ENCODE measurements around the gene CRTAC1. TPM values are rescaled to one million over a fixed set of nuclear protein-coding genes. Genes with fewer than 3 reads are reported as not detected.

Gene CRTAC1
- total and polyA plus RNA-seq, 2 donors, result 0.05 to 0.30 TPM

DNA sequence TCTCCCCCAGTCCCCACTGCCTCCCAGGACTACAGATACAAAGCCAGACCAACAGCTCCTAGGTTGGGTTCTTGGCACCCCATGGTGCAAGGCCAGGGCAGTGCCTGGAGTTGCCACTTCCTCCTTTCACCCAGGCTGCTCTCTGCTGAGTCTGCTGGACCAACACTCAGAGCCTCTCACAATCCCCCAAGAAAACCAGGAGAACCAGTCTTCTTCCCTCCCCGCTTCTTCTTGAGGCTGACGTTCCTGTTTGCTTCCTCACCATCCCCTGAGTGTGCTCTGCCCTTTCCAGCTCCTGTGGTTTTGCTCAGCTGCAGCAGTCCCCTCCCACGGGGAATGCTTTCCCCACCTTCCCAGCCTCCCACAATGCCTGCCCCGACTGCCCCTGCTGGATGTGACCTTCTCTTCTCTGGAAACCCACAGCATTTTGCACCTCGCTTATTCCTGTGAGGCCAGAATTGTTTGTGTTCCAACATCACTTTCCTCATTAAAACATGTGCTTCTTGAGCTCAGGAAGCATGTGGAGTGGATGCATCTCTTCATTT, 90.9 kb downstream of the CRTAC1 start:
- Histone ChIP-seq H3K9me3 (ENCODE audit: control insufficient read depth in 2 of 2, insufficient read depth in 1 of 2, low read length in 1 of 2) (no peaks in the 10 kb centered on the region), H3K27ac (ENCODE audit: low read depth in 1 of 2, low read length in 1 of 2) (no peak overlapping the region), H3K36me3 (ENCODE audit: control insufficient read depth in 2 of 2, insufficient read depth in 2 of 2, low read length in 1 of 2) (no peaks in the 10 kb centered on the region), H3K27me3 (ENCODE audit: control insufficient read depth in 2 of 2, insufficient read depth in 1 of 2, low read length in 1 of 2) (no peaks in the 10 kb centered on the region), H3K4me1 (ENCODE audit: control insufficient read depth in 2 of 2, insufficient read depth in 2 of 2, low read length in 2 of 2) (no peaks in the 10 kb centered on the region), H3K4me3 (ENCODE audit: low read length in 2 of 2) (no peak overlapping the region)
- 56% methylated on average over 5 of the region's 5 CpGs for WGBS
- DNase-seq (ENCODE audit: low read depth in 6 of 9, low spot score in 9 of 9), result no peak

DNA sequence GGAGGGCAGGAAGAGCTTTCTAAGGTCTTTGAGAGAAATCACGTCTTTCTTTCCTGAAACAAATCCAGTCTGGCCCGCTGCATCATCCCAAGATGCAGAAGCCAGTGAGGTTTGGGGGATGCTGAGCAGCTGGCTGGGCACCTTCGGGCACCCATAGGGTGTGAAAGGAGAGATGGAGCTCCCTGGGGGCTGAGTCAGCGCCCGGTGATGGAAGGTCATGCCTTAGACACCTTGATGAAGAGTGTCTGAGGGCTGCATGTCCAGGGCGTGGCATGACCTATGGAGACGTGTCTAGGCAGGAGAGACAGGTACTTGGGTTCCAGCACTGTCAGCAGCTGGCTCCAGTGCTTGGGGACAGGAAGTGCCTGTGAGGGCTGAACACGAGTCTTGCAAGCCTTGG, 92.5 kb downstream of the CRTAC1 start:
- 70% methylated on average over 8 of the region's 8 CpGs for WGBS
- no peaks in the 10 kb centered on the region for H3K27me3 ChIP-seq (ENCODE audit: control insufficient read depth in 2 of 2, insufficient read depth in 1 of 2, low read length in 1 of 2)
- no peaks in the 10 kb centered on the region for H3K9me3 ChIP-seq (ENCODE audit: control insufficient read depth in 2 of 2, insufficient read depth in 1 of 2, low read length in 1 of 2)
- no peak for DNase-seq (ENCODE audit: low read depth in 6 of 9, low spot score in 9 of 9)
- H3K4me1 ChIP-seq (ENCODE audit: control insufficient read depth in 2 of 2, insufficient read depth in 2 of 2, low read length in 2 of 2), result no peaks in the 10 kb centered on the region
- H3K4me3 ChIP-seq (ENCODE audit: low read length in 2 of 2), result no peak overlapping the region
- no peak overlapping the region for H3K27ac ChIP-seq (ENCODE audit: low read depth in 1 of 2, low read length in 1 of 2)
- H3K36me3 ChIP-seq (ENCODE audit: control insufficient read depth in 2 of 2, insufficient read depth in 2 of 2, low read length in 1 of 2), result no peaks in the 10 kb centered on the region

DNA sequence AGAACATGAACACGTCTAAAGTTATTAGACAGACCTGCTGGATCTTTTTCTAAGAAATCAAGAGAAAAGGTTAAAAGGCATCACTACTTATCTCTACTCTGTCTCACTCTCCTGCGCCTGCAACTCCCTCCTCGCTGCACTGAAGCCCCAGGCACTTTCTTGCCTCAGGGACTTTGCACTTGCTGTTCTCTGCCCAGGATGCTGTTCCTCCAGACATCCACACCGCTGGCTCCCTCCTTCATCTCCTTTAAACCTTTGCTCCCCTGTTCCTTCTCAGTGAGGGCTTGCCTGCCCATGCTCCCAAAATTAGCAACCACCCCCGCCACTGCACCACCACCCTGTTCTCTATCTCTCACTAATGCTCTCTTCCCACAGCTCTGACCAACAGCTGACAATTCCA, 93.4 kb downstream of the CRTAC1 start:
- Histone ChIP-seq H3K36me3 (ENCODE audit: control insufficient read depth in 2 of 2, insufficient read depth in 2 of 2, low read length in 1 of 2) (no peaks in the 10 kb centered on the region), H3K27ac (ENCODE audit: low read depth in 1 of 2, low read length in 1 of 2) (no peak overlapping the region), H3K4me1 (ENCODE audit: control insufficient read depth in 2 of 2, insufficient read depth in 2 of 2, low read length in 2 of 2) (no peaks in the 10 kb centered on the region), H3K27me3 (ENCODE audit: control insufficient read depth in 2 of 2, insufficient read depth in 1 of 2, low read length in 1 of 2) (no peaks in the 10 kb centered on the region), H3K9me3 (ENCODE audit: control insufficient read depth in 2 of 2, insufficient read depth in 1 of 2, low read length in 1 of 2) (no peaks in the 10 kb centered on the region), H3K4me3 (ENCODE audit: low read length in 2 of 2) (no peak overlapping the region)
- WGBS, result 89% methylated on average over 5 of the region's 5 CpGs
- no peak for DNase-seq (ENCODE audit: low read depth in 6 of 9, low spot score in 9 of 9)

DNA sequence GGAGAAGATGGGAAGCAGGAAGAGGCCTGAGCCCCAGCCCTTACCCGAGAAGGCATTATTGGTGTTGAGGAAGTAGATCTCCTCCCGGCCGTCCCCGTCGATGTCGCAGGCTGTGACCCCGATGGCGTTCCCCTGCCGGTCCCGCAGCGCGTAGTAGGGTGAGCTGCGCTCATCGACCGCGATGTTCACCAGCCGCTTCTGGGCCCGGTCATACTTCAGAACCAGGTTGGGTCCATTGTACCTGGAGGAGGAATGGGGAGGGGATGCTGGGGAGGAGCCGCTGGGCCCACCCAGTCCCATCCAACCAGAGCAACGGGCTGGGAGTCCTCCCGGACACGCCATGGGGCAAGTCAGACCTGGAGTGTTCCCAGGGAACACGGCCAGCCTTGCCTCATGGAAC, 94.3 kb downstream of the CRTAC1 start:
- Histone ChIP-seq H3K36me3 (ENCODE audit: control insufficient read depth in 2 of 2, insufficient read depth in 2 of 2, low read length in 1 of 2) (no peaks in the 10 kb centered on the region), H3K9me3 (ENCODE audit: control insufficient read depth in 2 of 2, insufficient read depth in 1 of 2, low read length in 1 of 2) (no peaks in the 10 kb centered on the region), H3K27ac (ENCODE audit: low read depth in 1 of 2, low read length in 1 of 2) (no peak overlapping the region), H3K4me1 (ENCODE audit: control insufficient read depth in 2 of 2, insufficient read depth in 2 of 2, low read length in 2 of 2) (no peaks in the 10 kb centered on the region), H3K27me3 (ENCODE audit: control insufficient read depth in 2 of 2, insufficient read depth in 1 of 2, low read length in 1 of 2) (no peaks in the 10 kb centered on the region), H3K4me3 (ENCODE audit: low read length in 2 of 2) (no peak overlapping the region)
- 89% methylated on average over 23 of the region's 23 CpGs for WGBS
- no peak for DNase-seq (ENCODE audit: low read depth in 6 of 9, low spot score in 9 of 9)

DNA sequence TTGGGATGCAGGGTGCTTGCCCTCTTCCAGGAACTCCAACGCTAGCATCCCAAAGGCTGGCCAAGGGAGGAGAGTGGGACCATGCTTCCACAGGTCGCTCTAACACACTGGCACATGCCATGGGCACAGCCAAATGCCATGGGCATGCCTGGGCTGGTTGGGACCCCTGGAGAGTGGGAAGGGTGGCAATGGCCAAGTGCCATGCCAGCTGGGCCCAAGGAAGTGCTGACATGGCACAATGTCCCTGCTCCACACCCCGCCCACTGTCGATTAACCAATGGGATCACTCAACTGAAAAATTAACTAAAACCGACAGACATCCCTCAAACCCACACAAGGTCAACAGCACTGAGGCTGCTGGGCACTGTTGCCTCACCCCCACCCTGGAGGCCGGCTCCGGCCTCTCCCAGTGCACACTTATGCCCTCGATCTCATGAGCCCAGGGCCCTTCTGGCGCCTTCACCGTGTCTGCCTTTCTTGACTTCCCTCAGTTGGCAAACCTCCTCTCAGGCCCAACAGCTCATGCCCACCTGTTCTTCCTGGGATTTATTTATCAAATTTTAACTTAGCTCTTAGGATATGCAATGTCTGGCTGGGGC, 97.4 kb downstream of the CRTAC1 start:
- no peaks in the 10 kb centered on the region for H3K4me1 ChIP-seq (ENCODE audit: control insufficient read depth in 2 of 2, insufficient read depth in 2 of 2, low read length in 2 of 2)
- no peak overlapping the region for H3K4me3 ChIP-seq (ENCODE audit: low read length in 2 of 2)
- peaks cover 0 to 8% of the 10 kb centered on the region in 2 donors for H3K27me3 ChIP-seq (ENCODE audit: control insufficient read depth in 2 of 2, insufficient read depth in 1 of 2, low read length in 1 of 2)
- DNase-seq (ENCODE audit: low read depth in 6 of 9, low spot score in 9 of 9), result no peak
- no peak overlapping the region for H3K27ac ChIP-seq (ENCODE audit: low read depth in 1 of 2, low read length in 1 of 2)
- H3K36me3 ChIP-seq (ENCODE audit: control insufficient read depth in 2 of 2, insufficient read depth in 2 of 2, low read length in 1 of 2), result no peaks in the 10 kb centered on the region
- 92% methylated on average over 10 of the region's 10 CpGs for WGBS
- no peaks in the 10 kb centered on the region for H3K9me3 ChIP-seq (ENCODE audit: control insufficient read depth in 2 of 2, insufficient read depth in 1 of 2, low read length in 1 of 2)

DNA sequence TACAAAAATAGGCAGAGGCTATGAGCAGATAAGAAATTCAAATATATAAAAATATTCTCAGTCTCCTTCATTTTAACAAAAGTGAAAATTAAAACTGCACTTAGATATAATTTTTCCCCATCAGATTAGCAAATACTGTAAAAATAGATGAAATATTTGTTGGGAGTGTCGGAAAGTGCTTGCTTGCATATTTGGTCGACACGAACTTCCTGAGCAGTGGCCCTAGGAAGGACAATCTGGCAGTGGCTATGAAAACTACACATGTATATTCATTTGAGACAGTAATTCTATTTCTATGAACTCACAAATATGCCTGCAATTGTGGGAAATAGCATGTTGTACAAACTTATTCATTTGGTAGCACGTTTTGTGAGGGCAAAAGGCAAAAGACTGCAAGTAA, 99.4 kb downstream of the CRTAC1 start:
- no peak for DNase-seq (ENCODE audit: low read depth in 6 of 9, low spot score in 9 of 9)
- WGBS, result 87% methylated on average over 4 of the region's 4 CpGs
- no peaks in the 10 kb centered on the region for H3K36me3 ChIP-seq (ENCODE audit: control insufficient read depth in 2 of 2, insufficient read depth in 2 of 2, low read length in 1 of 2)
- no peaks in the 10 kb centered on the region for H3K9me3 ChIP-seq (ENCODE audit: control insufficient read depth in 2 of 2, insufficient read depth in 1 of 2, low read length in 1 of 2)
- no peak overlapping the region for H3K27ac ChIP-seq (ENCODE audit: low read depth in 1 of 2, low read length in 1 of 2)
- no peak overlapping the region for H3K4me3 ChIP-seq (ENCODE audit: low read length in 2 of 2)
- H3K4me1 ChIP-seq (ENCODE audit: control insufficient read depth in 2 of 2, insufficient read depth in 2 of 2, low read length in 2 of 2), result no peaks in the 10 kb centered on the region
- peaks cover 3 to 21% of the 10 kb centered on the region in 2 donors for H3K27me3 ChIP-seq (ENCODE audit: control insufficient read depth in 2 of 2, insufficient read depth in 1 of 2, low read length in 1 of 2)

DNA sequence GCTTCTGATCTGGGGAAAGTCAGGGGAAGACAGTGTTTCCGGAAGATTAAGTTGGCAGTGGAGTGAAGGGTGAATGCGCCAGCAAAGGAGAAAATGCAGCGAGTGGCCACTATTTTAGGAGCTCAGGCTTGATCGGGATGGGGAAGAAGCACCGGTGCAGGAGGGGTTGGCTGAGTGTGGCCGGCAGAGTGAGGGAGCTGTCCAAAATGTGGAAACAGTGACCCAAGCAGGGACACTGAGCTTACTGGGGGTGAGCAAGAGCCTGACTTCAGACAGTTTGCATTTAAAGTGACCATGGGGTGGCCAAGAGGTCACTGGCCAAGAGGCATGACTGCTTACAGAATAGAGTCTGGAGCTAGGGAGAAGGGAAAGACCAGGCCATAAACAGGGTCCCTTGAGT, 101.5 kb downstream of the CRTAC1 start:
- H3K36me3 ChIP-seq (ENCODE audit: control insufficient read depth in 2 of 2, insufficient read depth in 2 of 2, low read length in 1 of 2), result no peaks in the 10 kb centered on the region
- no peaks in the 10 kb centered on the region for H3K4me1 ChIP-seq (ENCODE audit: control insufficient read depth in 2 of 2, insufficient read depth in 2 of 2, low read length in 2 of 2)
- H3K27ac ChIP-seq (ENCODE audit: low read depth in 1 of 2, low read length in 1 of 2), result no peak overlapping the region
- DNase-seq (ENCODE audit: low read depth in 6 of 9, low spot score in 9 of 9), result no peak
- H3K9me3 ChIP-seq (ENCODE audit: control insufficient read depth in 2 of 2, insufficient read depth in 1 of 2, low read length in 1 of 2), result no peaks in the 10 kb centered on the region
- H3K4me3 ChIP-seq (ENCODE audit: low read length in 2 of 2), result no peak overlapping the region
- H3K27me3 ChIP-seq (ENCODE audit: control insufficient read depth in 2 of 2, insufficient read depth in 1 of 2, low read length in 1 of 2), result peaks cover 3 to 23% of the 10 kb centered on the region in 2 donors
- WGBS, result 71% methylated on average over 6 of the region's 6 CpGs

DNA sequence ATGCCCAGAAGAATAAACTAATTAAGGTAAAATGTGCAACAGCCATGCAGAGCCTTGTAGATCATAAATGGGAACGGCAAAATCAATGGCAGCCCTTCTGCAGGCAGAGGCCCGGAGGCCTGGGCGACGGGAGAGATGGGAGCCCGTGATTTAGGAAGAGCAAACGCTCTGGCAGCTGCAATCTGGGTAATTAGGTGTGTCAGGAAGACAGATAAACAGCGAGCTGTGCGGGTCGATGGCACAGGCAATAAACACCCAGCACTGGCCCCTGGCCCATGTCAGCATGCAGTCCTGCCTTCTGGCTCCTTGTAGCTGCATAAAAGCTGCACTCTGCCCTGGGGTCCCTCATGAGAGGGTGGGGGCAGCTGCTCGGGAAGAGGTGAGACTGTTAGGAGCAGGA, 102.8 kb downstream of the CRTAC1 start:
- 31% methylated on average over 10 of the region's 10 CpGs for WGBS
- no peaks in the 10 kb centered on the region for H3K9me3 ChIP-seq (ENCODE audit: control insufficient read depth in 2 of 2, insufficient read depth in 1 of 2, low read length in 1 of 2)
- no peak overlapping the region for H3K4me3 ChIP-seq (ENCODE audit: low read length in 2 of 2)
- peaks cover 3 to 23% of the 10 kb centered on the region in 2 donors for H3K27me3 ChIP-seq (ENCODE audit: control insufficient read depth in 2 of 2, insufficient read depth in 1 of 2, low read length in 1 of 2)
- no peaks in the 10 kb centered on the region for H3K36me3 ChIP-seq (ENCODE audit: control insufficient read depth in 2 of 2, insufficient read depth in 2 of 2, low read length in 1 of 2)
- no peak overlapping the region for H3K27ac ChIP-seq (ENCODE audit: low read depth in 1 of 2, low read length in 1 of 2)
- H3K4me1 ChIP-seq (ENCODE audit: control insufficient read depth in 2 of 2, insufficient read depth in 2 of 2, low read length in 2 of 2), result no peaks in the 10 kb centered on the region
- no peak for DNase-seq (ENCODE audit: low read depth in 6 of 9, low spot score in 9 of 9)

DNA sequence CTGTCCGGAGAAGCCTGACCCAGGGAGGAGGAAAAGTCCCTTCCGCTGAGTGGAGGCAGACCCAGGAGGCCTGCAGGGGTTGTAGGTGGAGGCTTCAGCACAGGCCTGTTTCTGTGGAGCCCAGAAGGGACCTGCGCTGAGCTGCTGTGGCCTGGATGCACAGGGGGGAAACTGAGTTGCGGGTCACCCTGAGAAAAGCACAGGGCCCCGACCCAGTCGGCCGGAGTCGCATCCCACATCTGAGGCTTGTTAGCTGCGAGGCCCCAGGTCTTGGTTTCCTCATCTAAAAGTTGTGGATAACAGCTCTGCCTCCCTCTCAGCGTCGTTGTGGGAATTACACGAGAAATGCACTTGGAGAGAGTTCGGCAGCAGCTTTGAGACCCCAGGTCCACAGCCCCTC, 104.4 kb downstream of the CRTAC1 start:
- H3K9me3 ChIP-seq (ENCODE audit: control insufficient read depth in 2 of 2, insufficient read depth in 1 of 2, low read length in 1 of 2), result no peaks in the 10 kb centered on the region
- 90% methylated on average over 13 of the region's 13 CpGs for WGBS
- no peaks in the 10 kb centered on the region for H3K36me3 ChIP-seq (ENCODE audit: control insufficient read depth in 2 of 2, insufficient read depth in 2 of 2, low read length in 1 of 2)
- DNase-seq (ENCODE audit: low read depth in 6 of 9, low spot score in 9 of 9), result no peak
- no peaks in the 10 kb centered on the region for H3K4me1 ChIP-seq (ENCODE audit: control insufficient read depth in 2 of 2, insufficient read depth in 2 of 2, low read length in 2 of 2)
- peaks cover 3 to 27% of the 10 kb centered on the region in 2 donors for H3K27me3 ChIP-seq (ENCODE audit: control insufficient read depth in 2 of 2, insufficient read depth in 1 of 2, low read length in 1 of 2)
- H3K4me3 ChIP-seq (ENCODE audit: low read length in 2 of 2), result no peak overlapping the region
- H3K27ac ChIP-seq (ENCODE audit: low read depth in 1 of 2, low read length in 1 of 2), result no peak overlapping the region
